ENCODE measurements around the gene SLC6A2.
"Not testable (repeated sequence)": the region's sequence is repeated elsewhere in the genome, so short reads cannot be mapped to it uniquely, and the experiment has no call there.

The SLC6A2 gene

DNA sequence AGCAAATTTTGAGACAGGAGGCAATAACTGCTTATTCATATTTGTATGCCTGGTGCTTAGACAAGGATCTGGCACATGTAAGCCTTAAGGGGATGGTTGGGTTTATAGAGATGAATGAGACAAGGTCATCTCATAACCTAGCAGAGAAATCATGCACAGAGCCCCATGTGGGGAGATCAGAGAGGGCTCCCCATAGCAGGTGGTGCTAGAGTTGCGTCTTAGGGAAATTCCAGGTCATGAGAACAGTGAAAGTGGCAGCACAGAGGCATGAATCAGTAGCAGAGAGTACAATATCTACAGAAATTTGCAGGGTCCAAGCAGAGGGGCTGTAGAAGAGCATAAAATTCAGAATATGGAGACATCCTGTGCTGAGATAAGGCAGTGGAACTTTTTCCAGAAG is 57.3 kb downstream of the SLC6A2 start:
- DNase-seq (ENCODE audit: low read depth): no peak

DNA sequence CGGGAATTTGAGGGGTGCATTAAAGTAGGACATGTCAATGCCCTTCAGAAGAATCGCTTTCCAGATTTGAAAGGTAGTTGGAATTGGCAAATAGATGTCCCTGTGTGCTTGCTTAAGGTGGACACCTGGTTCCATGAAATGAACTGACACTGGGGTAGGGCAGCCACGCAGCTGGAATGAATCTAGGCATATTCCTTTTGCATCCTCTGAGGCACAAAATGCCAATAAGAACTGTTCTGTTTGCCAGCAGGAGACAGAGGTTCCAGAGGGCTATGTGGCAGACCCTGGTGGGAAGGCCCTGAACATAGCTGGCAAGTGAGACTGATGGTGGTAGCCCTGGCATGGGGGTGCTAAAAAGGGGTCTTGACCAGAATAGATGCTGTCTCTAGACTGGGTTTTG is 61.5 kb downstream of the SLC6A2 start:
- no peak for DNase-seq (ENCODE audit: low read depth)

DNA sequence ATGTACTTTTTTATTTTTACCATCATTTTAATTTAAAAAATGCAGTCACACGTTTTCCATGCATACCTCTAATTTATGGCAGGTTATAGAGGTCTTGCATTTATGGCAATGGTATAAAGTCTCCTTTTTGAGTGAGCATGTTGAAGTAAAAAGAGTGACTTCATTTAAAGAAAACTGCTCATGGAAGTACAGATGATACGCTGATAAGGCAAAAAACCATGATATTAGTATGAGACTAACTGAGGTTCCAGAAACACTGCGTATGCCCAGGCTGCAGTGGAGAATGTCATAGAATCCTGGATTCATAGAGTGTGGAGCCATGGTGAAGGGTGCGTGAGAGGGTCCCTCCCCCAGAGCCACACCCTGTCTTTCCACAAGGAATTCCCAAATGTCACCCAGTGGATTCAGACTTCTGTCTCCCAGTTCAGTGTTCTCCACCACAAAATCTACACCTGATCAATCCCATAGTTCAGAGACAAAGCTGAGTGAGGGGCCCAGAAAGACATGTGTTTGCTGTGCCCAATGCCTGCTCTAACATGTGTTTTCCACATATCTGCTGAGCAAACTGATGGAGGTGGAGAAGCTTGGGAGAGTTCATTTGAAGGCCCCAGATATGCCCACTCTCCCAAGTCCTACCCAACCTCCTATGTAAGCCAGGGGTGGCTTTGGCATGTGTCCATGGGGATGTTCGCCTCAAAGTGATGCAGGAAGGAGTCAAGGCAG is 69.4 kb downstream of the SLC6A2 start:
- no peak for DNase-seq (ENCODE audit: low read depth)

DNA sequence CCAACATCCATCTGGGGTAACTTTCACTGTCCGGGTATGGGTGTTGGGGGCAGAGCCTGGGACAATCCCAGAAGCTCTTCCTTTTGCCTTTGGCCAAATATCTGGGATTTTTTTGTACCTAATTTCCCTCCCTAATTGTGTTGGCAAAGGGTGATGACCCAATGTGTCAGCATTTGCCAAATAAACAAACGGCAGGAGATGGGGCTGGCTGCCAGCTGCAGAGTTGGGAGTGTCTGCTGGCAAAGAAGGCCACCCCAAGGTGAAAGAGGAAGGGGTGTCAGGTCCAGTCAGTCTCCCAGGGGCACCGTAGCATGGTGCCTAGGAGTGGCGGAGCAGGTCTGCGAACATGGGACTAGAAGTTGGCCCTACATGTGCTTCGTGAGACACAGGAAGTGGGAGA is 73.0 kb downstream of the SLC6A2 start:
- no peak for DNase-seq (ENCODE audit: low read depth)

DNA sequence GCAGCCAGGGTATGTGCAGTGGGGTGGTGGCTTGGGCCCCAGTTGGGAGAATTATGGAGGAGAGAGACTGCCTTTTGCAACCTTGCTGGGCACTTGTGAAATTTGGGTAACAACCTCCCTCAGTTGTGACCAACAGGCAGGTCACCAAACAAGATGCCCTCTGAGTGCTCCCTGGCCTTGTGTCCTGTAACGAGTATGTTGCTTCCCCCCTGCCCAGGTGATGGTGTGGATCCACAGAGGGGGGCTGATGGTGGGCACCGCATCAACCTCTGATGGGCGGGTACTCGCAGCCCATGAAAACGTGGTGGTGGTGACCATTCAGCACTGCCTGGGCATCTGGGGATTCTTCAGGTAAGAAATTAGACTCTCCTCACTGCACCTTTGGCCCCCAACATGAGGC is 74.3 kb downstream of the SLC6A2 start:
- no peak for DNase-seq (ENCODE audit: low read depth)

DNA sequence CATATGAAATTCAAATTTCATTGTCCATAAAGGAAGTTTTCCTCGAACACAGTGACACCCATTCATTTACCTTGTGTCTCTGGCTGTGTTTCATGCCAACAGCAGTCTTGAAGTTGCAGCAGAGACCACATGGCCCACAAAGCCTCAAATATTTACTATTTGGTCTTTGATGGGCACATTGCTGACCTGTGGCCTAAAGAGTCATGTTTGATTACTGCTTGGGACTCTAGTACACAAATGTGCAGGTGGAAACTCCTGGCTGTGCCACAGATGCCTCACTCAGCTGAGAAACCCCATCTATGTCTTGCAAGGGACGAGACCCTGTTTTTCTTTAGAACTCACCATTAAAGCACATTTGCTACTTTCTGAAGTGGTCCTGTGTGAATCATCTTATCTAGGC is 76.7 kb downstream of the SLC6A2 start:
- DNase-seq (ENCODE audit: low read depth): no peak

DNA sequence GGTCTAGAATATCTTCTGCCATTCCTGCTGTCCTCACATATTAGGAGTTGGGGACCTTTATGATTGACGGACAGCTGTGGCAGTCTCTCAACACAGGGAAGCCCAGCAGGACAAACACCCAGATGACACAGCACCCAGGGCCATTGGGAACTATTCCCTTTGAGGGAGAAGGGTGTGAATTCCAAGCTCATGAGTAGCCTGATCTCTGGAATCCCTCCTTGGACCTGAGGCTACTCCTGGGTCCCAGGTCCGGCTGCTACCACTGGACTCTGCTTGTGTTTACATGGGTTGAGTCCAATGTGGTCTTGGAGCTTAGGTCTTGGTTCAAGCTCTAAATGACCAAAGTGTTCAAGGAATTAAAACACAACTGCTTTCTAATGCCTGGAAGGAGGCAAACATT is 78.9 kb downstream of the SLC6A2 start:
- DNase-seq (ENCODE audit: low read depth): no peak

DNA sequence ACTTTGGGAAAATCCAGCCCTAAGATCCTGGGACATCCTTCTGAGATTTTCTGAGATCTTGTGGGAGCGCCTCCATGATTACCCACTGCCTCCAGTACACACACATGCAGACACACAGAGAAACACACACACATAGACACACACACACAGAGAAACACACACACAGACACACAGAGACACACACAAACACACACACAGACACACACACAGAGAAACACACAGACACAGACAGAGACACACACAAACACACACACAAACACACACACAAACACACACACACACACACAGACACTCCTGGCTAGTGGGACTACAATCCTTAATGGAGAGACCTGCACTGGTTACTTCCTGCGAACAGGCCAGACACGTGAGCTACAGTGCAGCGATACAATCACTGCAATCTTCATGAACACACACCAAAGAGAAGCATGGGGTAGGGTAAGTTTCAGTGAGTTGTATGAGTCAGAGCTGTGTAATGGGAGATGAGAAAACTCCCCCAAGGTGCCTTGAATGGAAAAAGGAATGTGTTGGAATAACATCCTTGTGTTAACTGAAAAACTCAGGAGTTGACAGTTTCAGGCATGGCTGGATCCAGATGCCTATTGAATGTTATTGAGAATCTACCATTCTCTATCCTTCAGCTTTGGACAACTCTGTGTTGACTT is 79.5 kb downstream of the SLC6A2 start:
- no peak for DNase-seq (ENCODE audit: low read depth)

DNA sequence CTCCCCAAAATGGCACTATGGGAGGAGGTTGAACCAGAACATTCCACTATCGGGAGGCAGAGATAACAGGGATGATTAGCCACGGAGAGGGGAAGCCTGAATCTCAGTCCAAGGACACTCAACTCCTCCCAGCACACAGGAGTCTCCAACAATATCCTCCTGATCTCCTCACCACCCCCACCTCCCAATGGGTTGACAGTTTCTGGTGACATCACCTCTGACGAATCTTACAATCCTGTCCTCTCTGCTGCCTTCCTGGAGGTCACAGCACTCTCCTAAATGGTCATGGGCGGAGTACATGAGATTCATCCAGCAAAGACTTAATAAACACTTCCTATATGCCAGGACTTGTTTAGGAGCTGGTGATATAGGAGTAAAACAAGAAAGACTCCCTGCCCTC is 80.9 kb downstream of the SLC6A2 start:
- no peak for DNase-seq (ENCODE audit: low read depth)

DNA sequence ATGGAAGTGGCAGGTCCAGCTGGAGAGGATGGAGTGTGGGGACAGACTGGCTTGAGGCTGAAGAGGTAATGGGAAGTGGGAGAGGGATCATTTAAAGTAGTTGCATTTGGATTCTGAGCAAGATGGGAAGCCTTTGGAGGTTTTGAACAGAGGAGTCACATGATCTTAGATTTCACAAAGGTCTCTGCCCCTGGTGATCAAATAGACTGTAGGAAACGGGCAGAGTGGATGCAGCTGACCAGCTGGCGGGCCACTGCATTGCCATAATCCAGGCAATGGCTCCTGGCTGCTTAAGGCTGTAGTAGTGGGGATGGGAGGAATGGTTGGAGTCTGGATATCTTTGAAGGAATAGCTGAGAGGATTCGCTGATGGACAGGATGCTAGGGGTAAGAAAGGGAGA is 81.5 kb downstream of the SLC6A2 start:
- DNase-seq (ENCODE audit: low read depth): no peak

DNA sequence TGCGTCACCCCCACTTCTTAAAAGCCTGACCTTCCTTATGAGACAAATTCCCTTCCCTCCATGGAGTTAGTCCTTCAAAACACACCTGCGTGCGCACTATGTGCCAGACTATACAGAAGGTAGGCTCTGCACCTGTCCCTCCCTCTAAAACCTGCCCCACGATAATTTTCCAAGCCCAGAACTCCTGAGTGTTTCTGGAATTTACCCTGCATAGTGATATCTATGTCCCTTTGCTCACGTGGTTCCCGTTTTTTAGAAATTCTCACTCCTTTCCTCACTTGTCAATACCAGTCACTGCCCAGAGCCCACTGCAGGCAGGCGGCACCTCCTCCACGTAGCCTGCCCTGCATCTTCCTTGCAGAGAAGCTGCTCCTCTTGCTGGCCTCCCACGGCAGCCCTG is 82.2 kb downstream of the SLC6A2 start:
- DNase-seq (ENCODE audit: low read depth): no peak

DNA sequence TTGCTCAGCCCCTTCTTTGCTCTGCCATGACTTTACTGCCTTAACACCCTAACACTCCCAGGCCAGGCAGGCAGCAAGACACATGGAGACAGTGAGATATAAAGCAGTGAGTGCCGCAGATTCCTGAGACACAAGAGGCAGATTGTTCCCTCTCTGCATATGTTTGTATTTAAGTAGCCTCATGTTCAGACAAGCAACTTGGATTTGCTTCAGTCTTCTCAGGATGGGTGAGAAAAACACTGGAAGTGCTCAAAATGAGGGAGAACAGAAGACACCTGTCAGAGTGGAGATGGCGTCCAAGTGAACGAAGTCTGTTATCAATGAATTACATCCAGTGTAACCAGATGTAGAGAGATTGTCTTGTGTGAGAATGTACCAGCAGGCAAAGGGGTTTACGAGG is 90.3 kb downstream of the SLC6A2 start:
- DNase-seq (ENCODE audit: low read depth): no peak

DNA sequence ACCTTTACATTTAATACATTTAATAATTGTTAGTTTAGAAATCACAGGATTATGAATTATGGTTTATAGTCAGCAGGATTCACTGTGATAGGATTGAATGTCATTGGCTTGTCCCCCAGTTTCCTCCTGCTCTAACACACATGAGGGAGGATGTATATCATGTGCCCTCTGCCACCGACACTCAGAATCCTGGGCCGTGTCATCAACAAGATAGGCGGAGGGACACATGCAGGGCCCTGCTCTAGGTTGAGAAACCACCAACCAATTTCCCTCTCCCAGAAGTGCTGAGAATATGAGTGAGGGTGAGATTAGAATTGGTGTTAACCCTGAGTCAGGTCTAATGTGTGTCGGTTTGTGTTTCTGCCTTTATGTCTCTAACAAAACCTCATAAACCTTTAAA is 92.0 kb downstream of the SLC6A2 start:
- DNase-seq (ENCODE audit: low read depth): no peak

DNA sequence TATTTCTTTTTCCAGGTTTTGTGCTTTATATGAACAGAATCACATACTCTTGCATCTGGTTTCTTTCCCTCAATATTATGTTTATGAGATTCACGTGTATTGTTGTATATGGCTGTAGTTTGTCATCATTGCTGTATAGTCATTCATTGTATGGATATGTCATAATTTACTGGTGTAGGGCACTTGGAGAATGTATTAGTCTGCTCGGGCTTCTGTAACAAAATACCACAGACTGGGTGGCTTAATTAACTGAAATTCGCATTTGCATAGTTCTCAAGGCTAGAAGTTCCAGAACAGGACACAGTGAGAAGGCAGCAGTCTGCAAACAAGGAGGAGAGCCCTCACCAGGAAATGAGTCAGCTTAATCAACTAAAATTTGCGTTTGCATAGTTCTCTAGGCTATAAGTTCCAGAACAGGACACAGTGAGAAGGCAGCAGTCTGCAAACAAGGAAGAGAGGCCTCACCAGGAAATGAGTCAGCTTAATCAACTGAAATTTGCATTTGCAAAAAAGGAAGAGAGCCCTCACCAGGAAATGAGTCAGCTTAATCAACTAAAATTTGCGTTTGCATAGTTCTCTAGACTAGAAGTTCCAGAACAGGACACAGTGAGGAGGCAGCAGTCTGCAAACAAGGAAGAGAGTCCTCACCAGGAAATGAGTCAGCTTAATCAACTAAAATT is 96.8 kb downstream of the SLC6A2 start:
- not testable (repeated sequence) for DNase-seq (ENCODE audit: low read depth)

DNA sequence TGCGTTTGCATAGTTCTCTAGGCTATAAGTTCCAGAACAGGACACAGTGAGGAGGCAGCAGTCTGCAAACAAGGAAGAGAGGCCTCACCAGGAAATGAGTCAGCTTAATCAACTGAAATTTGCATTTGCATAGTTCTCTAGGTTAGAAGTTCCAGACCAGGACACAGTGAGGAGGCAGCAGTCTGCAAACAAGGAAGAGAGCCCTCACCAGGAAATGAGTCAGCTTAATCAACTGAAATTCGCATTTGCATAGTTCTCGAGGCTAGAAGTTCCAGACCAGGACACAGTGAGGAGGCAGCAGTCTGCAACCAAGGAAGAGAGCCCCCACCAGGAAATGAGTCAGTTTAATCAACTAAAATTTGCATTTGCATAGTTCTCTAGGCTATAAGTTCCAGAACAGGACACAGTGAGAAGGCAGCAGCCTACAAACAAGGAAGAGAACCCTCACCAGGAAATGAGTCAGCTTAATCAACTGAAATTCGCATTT is 97.4 kb downstream of the SLC6A2 start:
- DNase-seq (ENCODE audit: low read depth): not testable (repeated sequence)
